Esophagus (tissue), 2 donors: ENCODE data around the gene HCN4. TPM values are rescaled to one million over a fixed set of nuclear protein-coding genes. Genes with fewer than 3 reads are reported as not detected.

ENCODE experiments used
- H3K27ac ChIP-seq, 2 donors: one replicate each; pipeline ENCODE4 v1.5.1; 2013; ENCODE audit warnings: low read depth in 2 of 2, mild to moderate bottlenecking in 2 of 2, inconsistent platforms in 1 of 2, low read length in 1 of 2, moderate library complexity in 1 of 2
- H3K27me3 ChIP-seq, 2 donors: one replicate each; pipeline ENCODE4 v1.6.1; 2013; ENCODE audit warnings: low read length in 2 of 2, control low read depth in 1 of 2, mild to moderate bottlenecking in 1 of 2; ENCODE audit not compliant: insufficient read depth in 2 of 2, control insufficient read depth in 1 of 2
- H3K36me3 ChIP-seq, 2 donors: one replicate each; pipeline ENCODE4 v1.6.1; 2013; ENCODE audit warnings: low read length in 1 of 2; ENCODE audit not compliant: control insufficient read depth in 2 of 2, insufficient read depth in 2 of 2
- H3K4me1 ChIP-seq, 2 donors: one replicate each; pipeline ENCODE4 v1.6.1; 2013; ENCODE audit warnings: low read length in 1 of 2; ENCODE audit not compliant: control insufficient read depth in 2 of 2, insufficient read depth in 2 of 2
- H3K4me3 ChIP-seq, 2 donors: one replicate each; pipeline ENCODE4 v1.5.1; 2013; ENCODE audit warnings: low read length in 2 of 2, mild to moderate bottlenecking in 2 of 2, low read depth in 1 of 2, moderate library complexity in 1 of 2
- H3K9me3 ChIP-seq, 2 donors: one replicate each; pipeline ENCODE4 v1.6.1; 2013; ENCODE audit warnings: mild to moderate bottlenecking in 2 of 2, low read depth in 1 of 2, low read length in 1 of 2, moderate library complexity in 1 of 2; ENCODE audit not compliant: control insufficient read depth in 2 of 2, insufficient read depth in 1 of 2
- WGBS, 2 donors: extraction: QIAGEN DNeasy Blood & Tissue Kit; methylation state at CpG; one replicate each; pipeline ENCODE4 v1.1.7; 2013; 5-methylcytosine and 5-hydroxymethylcytosine counted together
- polyA plus RNA-seq, 2 donors: library from polyadenylated mRNA; stranded (reverse); fragments of 200-250 nt; gene quantifications; one replicate each; pipeline ENCODE4 v1.2.3, GENCODE V29; 2013
- donor health status: healthy with polysubstance abuse.
- donor health status: Bipolar disorder and iron deficiency.

HCN4 gene
- polyA plus RNA-seq, 2 donors, result not detected

DNA sequence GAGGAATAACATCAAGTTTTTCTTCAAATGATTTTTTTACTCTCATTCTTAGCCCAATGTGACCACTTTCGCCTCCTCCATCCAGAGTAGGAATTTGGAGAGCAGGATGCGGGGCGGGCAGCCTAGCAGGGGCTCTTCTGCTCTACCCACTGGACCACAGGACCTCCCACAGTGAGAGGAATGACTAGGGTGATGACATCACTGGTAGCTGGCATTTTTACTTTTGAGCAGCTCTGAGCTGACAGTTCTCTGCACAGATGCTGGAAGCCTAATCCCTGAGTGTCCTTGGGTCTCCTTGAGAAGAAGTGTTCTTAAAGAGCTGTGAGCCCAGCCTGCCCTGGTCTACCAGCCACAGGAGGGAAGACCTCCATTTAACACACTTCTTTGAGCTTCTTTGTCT lies 1.4 kb upstream of the HCN4 start:
- Histone ChIP-seq H3K27me3 (peaks cover 13 to 24% of the 10 kb centered on the region in 2 donors), H3K9me3 (peaks cover 0 to 1% of the 10 kb centered on the region in 2 donors), H3K27ac (no peak overlapping the region), H3K36me3 (no peaks in the 10 kb centered on the region), H3K4me1 (peaks cover 8 to 12% of the 10 kb centered on the region in 2 donors), H3K4me3 (no peak overlapping the region)
- 57 to 67% methylated on average over 3 of the region's 3 CpGs for WGBS, 2 donors

DNA sequence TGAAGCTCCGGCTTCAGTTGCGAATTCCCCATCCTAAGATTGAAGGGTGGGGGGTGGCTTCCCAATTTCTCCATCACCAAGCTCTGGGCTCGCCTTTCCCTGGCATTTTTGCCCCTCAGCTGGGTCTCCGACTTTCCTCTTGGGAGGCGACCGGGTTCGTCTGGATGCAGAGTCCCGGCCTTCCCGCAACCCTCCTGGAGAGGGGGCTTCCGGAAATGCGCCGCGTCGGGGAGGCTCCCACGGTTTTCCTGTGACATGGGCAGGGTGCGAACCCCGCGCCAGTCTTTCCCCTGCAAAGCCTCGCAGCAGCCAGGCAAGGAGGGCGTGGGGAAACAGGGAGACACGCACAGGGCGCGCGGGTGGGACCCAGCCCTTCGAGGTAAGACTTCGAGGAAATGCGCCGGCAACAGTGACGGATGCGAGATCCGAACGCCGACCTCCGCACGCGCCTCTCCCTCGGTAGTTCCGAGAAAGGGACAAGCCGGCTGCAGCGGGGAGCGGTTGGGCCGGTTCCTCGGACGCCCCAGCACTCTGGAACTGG lies 466 bp upstream of the HCN4 start:
- Histone ChIP-seq H3K4me3 (peak overlapping the region in 1 of 2 donors; percentile 53), H3K36me3 (no peaks in the 10 kb centered on the region), H3K9me3 (peaks cover 0 to 1% of the 10 kb centered on the region in 2 donors), H3K4me1 (peaks cover 8 to 12% of the 10 kb centered on the region in 2 donors), H3K27me3 (peaks cover 13 to 24% of the 10 kb centered on the region in 2 donors), H3K27ac (no peak overlapping the region)
- WGBS, 2 donors, result 2 to 3% methylated on average over 44 of the region's 44 CpGs

DNA sequence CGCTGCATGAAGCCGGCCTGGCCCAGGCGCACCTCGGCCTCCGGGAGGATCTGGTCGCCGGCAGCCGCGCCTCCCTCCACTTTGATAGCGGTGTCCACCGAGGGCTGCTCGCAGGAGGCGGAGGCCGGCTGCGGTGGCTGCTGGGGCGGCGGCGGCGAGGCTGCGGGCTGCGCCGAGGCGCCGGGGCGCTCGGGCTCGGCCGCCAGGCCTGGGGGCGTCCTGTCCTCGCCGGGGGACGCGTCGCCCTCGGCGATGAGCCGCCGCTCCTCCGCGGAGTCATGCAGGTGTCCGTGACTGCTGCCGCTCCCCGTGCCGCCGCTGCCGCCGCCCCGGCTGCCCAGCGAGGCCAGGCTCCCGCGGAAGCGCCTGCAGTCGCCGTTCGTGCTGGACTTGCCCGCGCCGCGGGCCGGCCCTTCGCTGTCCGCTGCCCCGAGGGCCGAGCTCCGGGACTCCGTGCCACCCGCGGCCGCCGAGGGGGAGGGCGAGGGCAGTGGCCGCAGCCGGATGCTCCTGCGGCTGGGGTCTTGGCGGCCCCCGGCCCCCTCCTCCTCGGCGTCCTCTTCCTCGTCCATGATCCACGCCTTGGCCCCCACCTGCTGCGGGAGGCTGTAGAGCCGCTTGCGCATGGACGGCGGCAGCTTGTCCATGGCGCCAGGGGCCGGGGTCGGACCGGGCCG lies 996 bp downstream of the HCN4 start:
- 2 to 4% methylated on average over 57 to 90 of the region's 90 CpGs for WGBS, 2 donors
- Histone ChIP-seq H3K9me3 (peaks cover 0 to 1% of the 10 kb centered on the region in 2 donors), H3K27ac (no peak overlapping the region), H3K27me3 (peaks cover 13 to 24% of the 10 kb centered on the region in 2 donors), H3K36me3 (no peaks in the 10 kb centered on the region), H3K4me3 (peak overlapping the region in 1 of 2 donors; percentile 53), H3K4me1 (peaks cover 8 to 12% of the 10 kb centered on the region in 2 donors)

DNA sequence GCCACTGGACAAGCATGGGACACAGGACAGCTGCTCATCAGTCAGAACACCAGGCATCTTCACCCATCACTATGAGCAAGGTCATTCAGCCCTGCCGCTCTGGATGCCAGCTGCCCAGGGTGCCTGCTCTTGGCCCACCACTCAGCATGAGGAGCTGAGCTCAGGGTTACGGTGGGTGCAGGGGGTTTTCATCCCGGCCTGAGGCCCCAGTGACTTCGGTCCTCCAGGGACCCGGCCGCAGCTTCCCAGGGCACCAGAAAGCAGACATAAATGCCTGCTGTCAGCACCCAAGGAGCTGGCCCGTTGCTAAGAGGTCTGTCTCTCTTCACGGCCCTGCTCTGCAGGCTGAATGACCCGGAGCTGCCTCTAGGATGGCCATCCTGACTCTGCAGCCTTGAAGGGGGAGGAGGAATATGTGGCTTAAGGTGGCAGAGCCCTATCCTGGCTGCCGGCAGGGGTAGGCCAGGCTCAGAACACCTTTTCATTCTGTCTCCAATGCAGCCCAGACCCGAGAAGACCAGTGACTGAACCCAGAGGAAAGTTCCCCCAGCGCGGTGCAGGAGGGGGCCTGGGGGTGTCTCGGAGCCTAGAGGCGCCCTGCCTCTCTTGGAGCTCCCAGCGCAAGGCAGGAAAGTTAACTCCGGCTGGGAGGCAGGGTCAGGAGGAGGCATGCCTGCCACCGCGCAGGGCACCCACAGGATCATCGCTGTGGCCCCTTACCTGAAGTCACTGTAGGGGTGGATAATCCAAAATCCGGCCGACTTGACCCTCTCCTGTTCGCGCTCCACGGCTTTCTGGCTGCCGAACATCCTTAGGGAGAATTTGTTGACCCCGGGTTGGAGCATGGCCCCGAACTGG lies 1.8 kb downstream of the HCN4 start:
- Histone ChIP-seq H3K4me3 (no peak overlapping the region), H3K9me3 (peaks cover 0 to 1% of the 10 kb centered on the region in 2 donors), H3K27ac (no peak overlapping the region), H3K4me1 (peaks cover 8 to 12% of the 10 kb centered on the region in 2 donors), H3K27me3 (peaks cover 13 to 24% of the 10 kb centered on the region in 2 donors), H3K36me3 (no peaks in the 10 kb centered on the region)
- 19 to 25% methylated on average over 28 of the region's 28 CpGs for WGBS, 2 donors

DNA sequence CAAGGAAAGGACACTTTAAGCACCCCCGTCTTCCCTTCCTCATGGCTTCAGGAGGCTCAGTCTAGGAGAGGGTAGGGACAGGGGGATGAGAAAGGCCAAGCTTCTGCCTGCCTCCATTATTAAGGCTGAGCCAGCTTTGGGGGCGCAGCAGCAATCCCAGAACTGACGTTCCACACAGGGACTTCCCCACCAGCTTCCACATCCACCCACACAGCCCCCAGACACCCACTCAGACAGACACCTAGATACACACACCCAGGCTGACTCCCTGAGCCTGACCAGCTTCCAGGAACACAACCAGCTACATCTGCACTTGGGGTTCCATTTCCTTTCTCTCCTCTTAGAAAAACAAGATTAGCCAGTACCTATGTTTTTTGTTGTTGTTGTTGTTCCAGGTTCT lies 4.7 kb downstream of the HCN4 start:
- Histone ChIP-seq H3K27ac (no peak overlapping the region), H3K27me3 (peaks cover 13% of the 10 kb centered on the region in 2 donors), H3K4me1 (peaks cover 5 to 12% of the 10 kb centered on the region in 2 donors), H3K9me3 (no peaks in the 10 kb centered on the region), H3K4me3 (no peak overlapping the region), H3K36me3 (no peaks in the 10 kb centered on the region)
- 74 to 81% methylated on average over 3 of the region's 3 CpGs for WGBS, 2 donors

DNA sequence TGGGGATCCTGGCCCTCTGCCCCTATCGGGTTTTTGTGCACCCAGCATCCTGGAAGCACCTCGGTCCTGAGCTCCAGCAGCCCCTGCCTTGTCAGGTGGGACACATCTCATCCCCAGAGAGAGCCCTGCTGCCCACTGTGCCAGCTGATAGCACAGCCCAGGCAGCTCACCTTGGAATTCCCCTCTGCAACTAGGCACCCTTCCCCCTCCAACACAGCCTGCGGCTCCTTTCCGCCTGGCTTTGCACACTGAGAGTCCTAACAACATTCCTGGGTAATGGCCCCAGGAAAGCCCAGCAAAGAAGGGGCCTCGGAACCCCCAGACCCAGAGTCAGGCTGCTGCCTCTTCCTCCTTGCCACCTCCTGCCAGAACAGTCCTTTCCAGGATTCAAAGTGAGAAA lies 5.9 kb downstream of the HCN4 start:
- 65 to 71% methylated on average over 5 of the region's 5 CpGs for WGBS, 2 donors
- peaks cover 6 to 8% of the 10 kb centered on the region in 2 donors for H3K27me3 ChIP-seq
- no peaks in the 10 kb centered on the region for H3K36me3 ChIP-seq
- H3K9me3 ChIP-seq, result no peaks in the 10 kb centered on the region
- H3K4me1 ChIP-seq, result peaks cover 2 to 3% of the 10 kb centered on the region in 2 donors
- no peak overlapping the region for H3K4me3 ChIP-seq
- H3K27ac ChIP-seq, result no peak overlapping the region

DNA sequence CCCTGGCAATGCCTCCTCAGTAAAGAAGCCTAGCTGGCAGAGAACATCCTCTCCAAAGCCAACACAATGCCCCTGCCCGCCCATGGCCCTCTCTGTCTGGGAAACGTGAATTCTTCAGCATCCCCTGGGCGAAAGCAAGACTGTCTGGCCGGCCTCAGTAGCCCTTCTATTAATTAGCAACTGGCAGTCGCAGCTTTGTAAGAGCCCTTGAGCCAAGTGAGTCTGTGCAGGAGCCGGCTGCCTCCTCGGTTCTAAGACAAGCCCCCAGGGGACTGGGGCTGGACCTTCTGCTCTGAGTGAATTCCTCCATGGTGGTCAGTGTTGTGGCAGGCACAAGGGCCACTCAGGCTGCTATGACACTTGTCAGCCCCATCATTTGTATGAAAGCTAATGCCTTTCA lies 7.4 kb downstream of the HCN4 start:
- WGBS, 2 donors, result 56 to 66% methylated on average over 7 of the region's 7 CpGs
- no peaks in the 10 kb centered on the region for H3K36me3 ChIP-seq
- no peak overlapping the region for H3K4me3 ChIP-seq
- H3K4me1 ChIP-seq, result no peaks in the 10 kb centered on the region
- no peaks in the 10 kb centered on the region for H3K9me3 ChIP-seq
- peaks cover 0 to 2% of the 10 kb centered on the region in 2 donors for H3K27me3 ChIP-seq
- H3K27ac ChIP-seq, result no peak overlapping the region

DNA sequence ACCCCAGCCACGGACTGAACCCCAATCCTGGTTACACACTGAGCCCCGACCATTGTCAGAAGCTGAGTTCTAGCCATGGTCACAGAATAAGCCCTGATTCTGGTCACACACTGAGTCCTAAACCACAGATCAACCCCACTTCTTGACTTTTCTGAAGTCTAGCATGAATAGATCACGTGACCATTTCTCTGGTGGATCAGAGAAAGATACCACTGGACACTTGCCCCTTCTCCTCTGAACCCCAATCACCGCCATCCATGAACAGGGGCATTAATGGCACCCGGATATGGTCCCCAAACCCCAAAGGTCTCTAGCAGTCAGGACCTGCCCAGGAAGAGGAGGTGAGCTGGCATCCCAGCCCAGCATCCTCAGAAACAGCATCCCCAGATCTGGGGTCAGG lies 9.1 kb downstream of the HCN4 start:
- Histone ChIP-seq H3K4me1 (no peaks in the 10 kb centered on the region), H3K27me3 (no peaks in the 10 kb centered on the region), H3K9me3 (no peaks in the 10 kb centered on the region), H3K27ac (no peak overlapping the region), H3K36me3 (no peaks in the 10 kb centered on the region), H3K4me3 (no peak overlapping the region)
- WGBS, 2 donors, result 72 to 73% methylated on average over 5 of the region's 5 CpGs

DNA sequence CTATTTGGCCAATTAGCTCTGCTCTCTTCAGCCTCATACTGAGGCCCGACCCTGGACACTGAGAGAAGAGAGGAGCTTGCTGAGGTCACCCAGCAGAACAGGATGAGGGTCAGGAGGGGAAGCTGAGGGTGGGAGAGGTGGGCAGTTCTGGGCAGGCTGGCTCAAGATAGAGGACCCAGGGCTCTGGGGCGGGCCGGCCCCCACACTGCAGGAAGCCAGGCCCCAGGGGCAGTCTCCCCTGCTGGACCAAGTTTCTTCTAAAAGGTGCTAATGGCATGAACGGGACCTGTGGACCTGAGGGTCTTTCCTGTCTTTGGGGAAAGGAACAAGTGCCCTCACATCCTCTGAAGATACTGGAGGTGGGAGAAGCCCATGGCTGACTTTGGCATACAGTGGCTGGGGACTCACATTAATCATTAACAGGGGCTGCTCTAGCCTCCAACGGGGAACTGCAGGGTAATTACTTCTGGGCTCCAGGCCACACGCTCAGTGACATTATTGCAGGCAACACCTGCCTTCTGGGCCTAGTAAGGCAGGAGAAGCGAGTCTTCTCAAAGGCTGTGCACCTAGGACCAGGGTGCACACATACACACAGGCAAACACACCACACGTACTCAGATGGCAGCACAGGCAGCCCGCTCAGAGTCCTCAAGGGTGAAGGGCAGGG lies 10.6 kb downstream of the HCN4 start:
- no peak overlapping the region for H3K4me3 ChIP-seq
- H3K27ac ChIP-seq, result no peak overlapping the region
- H3K36me3 ChIP-seq, result no peaks in the 10 kb centered on the region
- H3K4me1 ChIP-seq, result no peaks in the 10 kb centered on the region
- 58 to 62% methylated on average over 9 of the region's 9 CpGs for WGBS, 2 donors
- no peaks in the 10 kb centered on the region for H3K27me3 ChIP-seq
- H3K9me3 ChIP-seq, result no peaks in the 10 kb centered on the region
